ENCODE data around the gene CDH12. TPM values are rescaled to one million over a fixed set of nuclear protein-coding genes. Genes with fewer than 3 reads are reported as not detected.

Gene CDH12
- total RNA-seq, 4 donors from 2014 or later = not detected

DNA sequence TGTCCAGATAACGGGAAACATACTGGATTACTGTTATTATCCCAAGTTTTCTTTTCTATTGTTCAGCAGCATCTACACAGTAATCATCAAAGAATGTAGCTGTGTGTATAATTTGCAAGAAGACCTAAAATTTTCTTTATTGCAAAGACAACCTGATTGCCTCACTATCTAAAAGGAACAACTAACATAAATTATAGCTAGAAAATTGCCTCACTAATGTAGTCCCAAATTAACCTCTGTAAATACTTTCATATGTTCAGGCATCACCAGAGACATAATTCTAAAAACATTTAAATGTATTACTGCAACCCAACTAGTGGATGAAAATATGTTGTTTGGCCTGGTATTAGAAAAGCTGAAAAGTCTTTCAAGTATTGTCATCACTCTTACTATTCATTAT is 275.4 kb downstream of the CDH12 start:
- Histone ChIP-seq H3K9me3 (no peaks in the 10 kb centered on the region), H3K4me3 (replicated peaks in 1 of 3) (no peak overlapping the region), H3K27me3 (no peaks in the 10 kb centered on the region), H3K4me1 (no peaks in the 10 kb centered on the region), H3K36me3 (no peaks in the 10 kb centered on the region), H3K27ac (no peak overlapping the region)
- intact Hi-C loops (cut with DNase I) = no loop called here
- no peak for DNase-seq
- no peak for TF ChIP-seq POLR2A (IDR thresholded peaks at IDR 0.05)
- TF ChIP-seq CTCF (IDR thresholded peaks at IDR 0.05) = no peak
- WGBS, 2 donors = 66 to 69% methylated on average over 1 of the region's 1 CpG

GRCh38 chr5:22577006-22577405 is 276.1 kb downstream of the CDH12 start:
- 77 to 83% methylated on average over 5 of the region's 5 CpGs for WGBS, 2 donors
- no peak overlapping the region for H3K27ac ChIP-seq
- no peaks in the 10 kb centered on the region for H3K27me3 ChIP-seq
- TF ChIP-seq CTCF (IDR thresholded peaks at IDR 0.05) (no peak), POLR2A (IDR thresholded peaks at IDR 0.05) (no peak)
- H3K9me3 ChIP-seq = no peaks in the 10 kb centered on the region
- H3K4me3 ChIP-seq (replicated peaks in 1 of 3) = no peak overlapping the region
- intact Hi-C loops (cut with DNase I) = no loop called here
- no peaks in the 10 kb centered on the region for H3K4me1 ChIP-seq
- DNase-seq = no peak
- H3K36me3 ChIP-seq = no peaks in the 10 kb centered on the region

GRCh38 chr5:22572941-22573340 is 280.2 kb downstream of the CDH12 start:
- intact Hi-C loops (cut with DNase I) = no loop called here
- Histone ChIP-seq H3K4me3 (replicated peaks in 1 of 3) (no peak overlapping the region), H3K4me1 (no peaks in the 10 kb centered on the region), H3K27ac (no peak overlapping the region), H3K9me3 (no peaks in the 10 kb centered on the region), H3K27me3 (no peaks in the 10 kb centered on the region), H3K36me3 (no peaks in the 10 kb centered on the region)
- no peak for DNase-seq
- TF ChIP-seq POLR2A (IDR thresholded peaks at IDR 0.05) (no peak), CTCF (IDR thresholded peaks at IDR 0.05) (no peak)

DNA sequence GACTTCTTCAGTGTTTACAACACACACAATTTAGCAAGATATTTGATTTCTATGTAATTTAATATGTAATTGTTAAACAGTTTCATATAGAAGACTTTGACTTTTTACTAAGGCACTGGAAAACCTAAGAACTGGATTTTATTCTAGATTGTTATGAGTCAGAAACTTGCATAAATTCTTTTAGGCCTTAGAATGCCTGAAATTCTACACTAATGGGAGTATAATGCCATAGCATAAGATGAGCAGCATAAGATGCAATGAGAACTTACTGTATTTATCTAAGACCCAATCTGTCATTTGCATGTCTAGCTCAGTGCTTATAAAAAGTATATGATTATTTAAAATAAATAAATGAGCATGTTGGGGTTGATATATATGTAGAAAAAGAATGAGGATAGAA is 285.2 kb downstream of the CDH12 start:
- Histone ChIP-seq H3K27me3 (no peaks in the 10 kb centered on the region), H3K4me1 (no peaks in the 10 kb centered on the region), H3K27ac (no peak overlapping the region), H3K4me3 (replicated peaks in 1 of 3) (no peak overlapping the region), H3K9me3 (no peaks in the 10 kb centered on the region), H3K36me3 (no peaks in the 10 kb centered on the region)
- intact Hi-C loops (cut with DNase I) = no loop called here
- no peak for DNase-seq
- no peak for TF ChIP-seq CTCF (IDR thresholded peaks at IDR 0.05)
- TF ChIP-seq POLR2A (IDR thresholded peaks at IDR 0.05) = no peak

DNA sequence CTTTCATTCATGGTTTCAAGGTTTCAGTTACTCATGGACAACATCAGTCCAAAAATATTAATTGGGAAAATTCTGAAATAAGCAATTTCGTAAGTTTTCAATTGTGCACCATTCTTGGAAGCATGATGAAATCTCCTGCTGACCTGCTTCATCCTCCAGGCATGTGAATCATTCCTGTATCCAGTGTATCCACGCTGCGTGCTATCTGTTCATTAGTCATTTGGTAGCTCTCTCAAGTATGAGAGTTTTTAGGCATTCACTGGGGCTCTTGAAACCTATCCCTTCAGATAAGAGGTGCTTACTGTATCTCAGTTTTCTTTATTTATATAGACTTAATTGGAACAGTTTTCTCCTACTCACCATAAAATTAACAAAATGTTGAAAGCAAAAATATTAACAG is 293.0 kb downstream of the CDH12 start:
- intact Hi-C loops (cut with DNase I) = no loop called here
- no peaks in the 10 kb centered on the region for H3K9me3 ChIP-seq
- DNase-seq = no peak
- WGBS, 2 donors = 48 to 50% methylated on average over 3 of the region's 3 CpGs
- no peaks in the 10 kb centered on the region for H3K27me3 ChIP-seq
- TF ChIP-seq CTCF (IDR thresholded peaks at IDR 0.05) (no peak), POLR2A (IDR thresholded peaks at IDR 0.05) (no peak)
- H3K36me3 ChIP-seq = no peaks in the 10 kb centered on the region
- H3K4me3 ChIP-seq (replicated peaks in 1 of 3) = no peak overlapping the region
- H3K27ac ChIP-seq = no peak overlapping the region
- no peaks in the 10 kb centered on the region for H3K4me1 ChIP-seq

All from thyroid gland (tissue), 4 donors.